HepG2 (cell line): ENCODE measurements around the gene PRELP. TPM values are rescaled to one million over a fixed set of nuclear protein-coding genes. Genes with fewer than 3 reads are reported as not detected.

ENCODE experiments used
- ATAC-seq: fragments of 200-7000 bp; cut with Tn5 transposase; 3 replicates; pipeline ENCODE4 v1.9.1; 2020; ENCODE audit warnings: mild to moderate bottlenecking, moderate library complexity
- BruUV-seq: library from RNA; stranded (reverse); fragments of 400-500 nt; replicated peaks from 2 replicates; lab custom pipeline; 2021; lab: Mats Ljungman, UMichigan
- CTCF ChIA-PET: fragments of 300-600 bp; formaldehyde crosslinking; extraction: SDS; loops from one replicate; lab custom pipeline; 2021; ENCODE audit warnings: low total read pairs, inconsistent platforms, low intra/inter-chr PET ratio; lab: Yijun Ruan, JAX
- POLR2A ChIA-PET: fragments of 350-600 bp; sonication (Branson Sonifier 250); formaldehyde crosslinking; loops from one replicate; lab custom pipeline; 2020; ENCODE audit warnings: antibody characterized with exemption, inconsistent platforms; lab: Yijun Ruan, JAX
- DNase-seq: peaks from one replicate; pipeline ENCODE4 v3.0.0-alpha.2; 2015; ENCODE audit warnings: low spot score
- FAIRE-seq: peaks from 3 replicates; lab custom pipeline; 2011; peaks lifted over from hg19 to GRCh38; lab: Jason Lieb, UNC
- H2AFZ ChIP-seq: one replicate; pipeline ENCODE4 v1.6.1; 2011; ENCODE audit warnings: low read length, inconsistent platforms
- H3K27ac ChIP-seq: fragments of 300-600 bp; 3 replicates; pipeline ENCODE4 v1.8.0; 2011; ENCODE audit warnings: mixed run types, mild to moderate bottlenecking, mixed read lengths, low read length, inconsistent platforms; ENCODE audit not compliant: insufficient read depth; ENCODE audit errors: extremely low read length
- H3K27me3 ChIP-seq, 2 experiments: fragments of 200-600 bp in 1 of 2; 2 replicates in 1 of 2; 3 replicates in 1 of 2; pipeline versions ENCODE4 v1.6.0 to v1.8.0; 2011; ENCODE audit warnings: low read length in 2 of 2, mild to moderate bottlenecking in 2 of 2, moderate library complexity in 2 of 2, inconsistent platforms in 1 of 2; ENCODE audit not compliant: insufficient read depth in 2 of 2, control insufficient read depth in 1 of 2
- H3K36me3 ChIP-seq, 2 experiments: fragments of 200-600 bp in 1 of 2; replicated peaks in 1 of 2; 2 replicates in 1 of 2; 3 replicates in 1 of 2; pipeline versions ENCODE4 v1.5.1 to v1.8.0; 2011; ENCODE audit warnings: low read length in 2 of 2, inconsistent platforms in 1 of 2; ENCODE audit not compliant: insufficient read depth in 2 of 2, control insufficient read depth in 1 of 2
- H3K4me1 ChIP-seq: 2 replicates; pipeline ENCODE4 v1.5.1; 2012; ENCODE audit warnings: low read length, inconsistent platforms; ENCODE audit not compliant: insufficient read depth
- H3K4me2 ChIP-seq: 2 replicates; pipeline ENCODE4 v1.6.0; 2011; ENCODE audit warnings: low read depth, low read length, inconsistent platforms
- H3K4me3 ChIP-seq, 3 experiments: fragments of 200-600 bp in 1 of 3; sonication (generic), shearing (Covaris generic) in 1 of 3; replicated peaks in 1 of 3; 2 replicates each; pipeline ENCODE4 v1.5.1; 2011 to 2016; ENCODE audit warnings: low read length in 3 of 3, inconsistent platforms in 2 of 3, low read depth in 2 of 3, mild to moderate bottlenecking in 2 of 3, control low read depth in 1 of 3, mixed read lengths in 1 of 3; ENCODE audit not compliant: insufficient read depth in 1 of 3
- H3K79me2 ChIP-seq: one replicate; pipeline ENCODE4 v1.6.1; 2011; ENCODE audit warnings: low read length, inconsistent platforms; ENCODE audit not compliant: insufficient read depth
- H3K9ac ChIP-seq: 2 replicates; pipeline ENCODE4 v1.6.0; 2011; ENCODE audit warnings: mild to moderate bottlenecking, low read depth, low read length, inconsistent platforms; ENCODE audit not compliant: insufficient read depth
- H3K9me3 ChIP-seq: 2 replicates; pipeline ENCODE4 v1.5.1; 2012; ENCODE audit warnings: mild to moderate bottlenecking, low read length
- H4K20me1 ChIP-seq: 2 replicates; pipeline ENCODE4 v1.6.0; 2011; ENCODE audit warnings: inconsistent platforms, mild to moderate bottlenecking, low read length, moderate library complexity; ENCODE audit not compliant: insufficient read depth
- CENPX ChIP-seq: sonication (generic); formaldehyde crosslinking; IDR thresholded peaks from 2 replicates; pipeline ENCODE4 v1.9.0; 2021; ENCODE audit warnings: mild to moderate bottlenecking, missing genetic modification reagents, moderate library complexity
- PHF5A ChIP-seq: IDR thresholded peaks from one replicate; pipeline ENCODE4 v1.6.1; 2018; ENCODE audit warnings: low read depth, missing genetic modification reagents; ENCODE audit not compliant: unreplicated experiment
- U2AF2 ChIP-seq: fragments of 200-400 bp; formaldehyde crosslinking; IDR thresholded peaks from 2 replicates; pipeline ENCODE4 v1.6.1; 2017; ENCODE audit warnings: low read depth, mild to moderate bottlenecking, low read length
- ZNF318 ChIP-seq: sonication (generic); formaldehyde crosslinking; IDR thresholded peaks from 2 replicates; pipeline ENCODE4 v1.4.0; 2020; ENCODE audit warnings: mild to moderate bottlenecking, missing genetic modification reagents
- ZNF678 ChIP-seq: sonication (generic); formaldehyde crosslinking; IDR thresholded peaks from 2 replicates; pipeline ENCODE4 v1.4.0; 2020; ENCODE audit warnings: mild to moderate bottlenecking, missing genetic modification reagents
- WGBS: methylation state at CpG from one replicate; pipeline ENCODE4 v1.1.6; 2017; ENCODE audit warnings: low lambda C conversion rate; 5-methylcytosine and 5-hydroxymethylcytosine counted together
- in situ Hi-C: cut with HindIII; loops from 2 replicates; pipeline ENCODE4 v1.10.0; 2017; ENCODE audit warnings: low pct_unique_long_range_greater_than_20kb; ENCODE audit not compliant: extremely low pct_ligation_motif_present
- intact Hi-C: fragments of 100-400 bp; cut with micrococcal nuclease; formaldehyde crosslinking; loops from one replicate; pipeline ENCODE4 v1.10.0; 2022; ENCODE audit not compliant: unreplicated experiment
- polyA plus RNA-seq, 8 experiments: library from polyadenylated mRNA; depleted of rRNA in 3 of 8; stranded (reverse) in 7 of 8; unstranded in 1 of 8; fragments of >200 nt; fragmentation: Illumina TruSeq in 4 of 8; extraction: Trizol in 4 of 8; gene quantifications; 2 replicates each; pipeline versions ENCODE4 v1.2.1 to v1.2.3, GENCODE V29; 2011 to 2016; ENCODE audit warnings: low read depth in 4 of 8, missing spikeins in 1 of 8, mixed read lengths in 1 of 8; ENCODE audit not compliant: insufficient read depth in 1 of 8
- total RNA-seq, 5 experiments: library from RNA; depleted of rRNA; stranded (reverse); fragments of >200 nt; fragmentation: Illumina TruSeq; extraction: Trizol; gene quantifications; 2 replicates each; pipeline ENCODE4 v1.2.3, GENCODE V29; 2016; ENCODE audit warnings: low read depth in 1 of 5
- TF ChIP-seq, protein P1 (sequence below), 2 experiments: sonication (generic) in 1 of 2; formaldehyde crosslinking in 1 of 2; IDR thresholded peaks; 2 replicates each; pipeline versions ENCODE4 v1.4.0 to v1.6.1; 2018 to 2020; ENCODE audit warnings: missing genetic modification reagents in 2 of 2, borderline replicate concordance in 1 of 2, low read depth in 1 of 2, mild to moderate bottlenecking in 1 of 2, missing biosample characterization in 1 of 2

PRELP gene
- total and polyA plus RNA-seq, 2 of the 13 experiments (the other 11 are each of a cell fraction or from before 2014, with no cell fraction given) = not detected

GRCh38 chr1:203486618-203487370, 11.2 kb downstream of the PRELP start:
- BruUV-seq = no TSS peak
- POLR2A ChIA-PET = no interaction called here
- TF ChIP-seq, protein P1, sequence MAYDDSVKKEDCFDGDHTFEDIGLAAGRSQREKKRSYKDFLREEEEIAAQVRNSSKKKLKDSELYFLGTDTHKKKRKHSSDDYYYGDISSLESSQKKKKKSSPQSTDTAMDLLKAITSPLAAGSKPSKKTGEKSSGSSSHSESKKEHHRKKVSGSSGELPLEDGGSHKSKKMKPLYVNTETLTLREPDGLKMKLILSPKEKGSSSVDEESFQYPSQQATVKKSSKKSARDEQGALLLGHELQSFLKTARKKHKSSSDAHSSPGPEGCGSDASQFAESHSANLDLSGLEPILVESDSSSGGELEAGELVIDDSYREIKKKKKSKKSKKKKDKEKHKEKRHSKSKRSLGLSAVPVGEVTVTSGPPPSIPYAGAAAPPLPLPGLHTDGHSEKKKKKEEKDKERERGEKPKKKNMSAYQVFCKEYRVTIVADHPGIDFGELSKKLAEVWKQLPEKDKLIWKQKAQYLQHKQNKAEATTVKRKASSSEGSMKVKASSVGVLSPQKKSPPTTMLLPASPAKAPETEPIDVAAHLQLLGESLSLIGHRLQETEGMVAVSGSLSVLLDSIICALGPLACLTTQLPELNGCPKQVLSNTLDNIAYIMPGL (CRISPR knock-in tag; IDR thresholded peaks at IDR 0.05; ENCODE audit: borderline replicate concordance in 1 of 2, low read depth in 1 of 2) = no peak
- TF ChIP-seq ZNF318 (CRISPR knock-in tag) = no peak
- no peak for TF ChIP-seq CENPX (CRISPR knock-in tag)
- TF ChIP-seq U2AF2 = no peak
- TF ChIP-seq PHF5A (CRISPR knock-in tag) = no peak
- TF ChIP-seq ZNF678 (CRISPR knock-in tag) = no peak

More at GRCh38 chr1:203486618-203487370, 11.2 kb downstream of the PRELP start:
- ATAC-seq = no peak
- Histone ChIP-seq H3K79me2 (no peaks in the 10 kb centered on the region), H3K4me2 (no peak overlapping the region), H3K9me3 (no peaks in the 10 kb centered on the region), H3K36me3 (no peaks in the 10 kb centered on the region), H4K20me1 (no peaks in the 10 kb centered on the region), H3K9ac (no peak overlapping the region), H3K27ac (no peak overlapping the region), H3K4me3 (no peak overlapping the region), H2AFZ (no peak overlapping the region), H3K27me3 (peaks cover 2 to 23% of the 10 kb centered on the region in 2 experiments; a peak in 3 of 5 replicates), H3K4me1 (no peaks in the 10 kb centered on the region)
- no peak for DNase-seq
- FAIRE-seq = no peak
- intact Hi-C loops (loop anchor here (1.0 to 5.0 kb wide), 2 partner anchors 146 to 214 kb away; no protein-coding TSS in a partner anchor), in situ Hi-C loops (loop anchor here (5.0 to 10.0 kb wide), 2 partner anchors 144 to 212 kb away; no protein-coding TSS in a partner anchor)
- CTCF ChIA-PET = interaction anchor here (1.9 to 2.0 kb wide), 2 partner anchors 147 to 220 kb away, joined by 8 to 26 read pairs; no protein-coding TSS in a partner anchor
- 72% methylated on average over 28 of the region's 28 CpGs for WGBS
